Measurements from ENCODE around the gene MBNL3.

The MBNL3 gene

GRCh38 chrX:132413459-132413858 is 75.4 kb downstream of the MBNL3 start:
- no peak for DNase-seq

DNA sequence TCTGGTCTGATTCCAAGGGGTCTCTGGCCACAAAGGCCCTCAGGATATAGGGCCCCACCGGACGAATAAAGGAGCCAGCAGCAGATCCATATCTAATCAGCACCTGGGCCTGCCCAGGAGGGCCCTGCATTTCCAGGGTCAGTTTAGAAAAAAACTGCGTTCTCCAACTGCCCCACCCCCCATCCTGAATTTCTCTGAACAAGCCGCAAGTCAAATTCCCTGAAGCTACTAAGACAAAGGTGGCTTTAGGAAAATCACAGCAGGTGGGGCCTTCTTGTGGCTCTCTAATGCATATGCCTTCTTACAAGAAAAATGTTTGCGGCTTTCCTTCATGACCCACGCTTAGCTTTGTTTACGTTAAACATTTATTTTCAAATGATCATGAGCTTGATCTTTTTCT is 76.6 kb downstream of the MBNL3 start:
- DNase-seq: no peak

DNA sequence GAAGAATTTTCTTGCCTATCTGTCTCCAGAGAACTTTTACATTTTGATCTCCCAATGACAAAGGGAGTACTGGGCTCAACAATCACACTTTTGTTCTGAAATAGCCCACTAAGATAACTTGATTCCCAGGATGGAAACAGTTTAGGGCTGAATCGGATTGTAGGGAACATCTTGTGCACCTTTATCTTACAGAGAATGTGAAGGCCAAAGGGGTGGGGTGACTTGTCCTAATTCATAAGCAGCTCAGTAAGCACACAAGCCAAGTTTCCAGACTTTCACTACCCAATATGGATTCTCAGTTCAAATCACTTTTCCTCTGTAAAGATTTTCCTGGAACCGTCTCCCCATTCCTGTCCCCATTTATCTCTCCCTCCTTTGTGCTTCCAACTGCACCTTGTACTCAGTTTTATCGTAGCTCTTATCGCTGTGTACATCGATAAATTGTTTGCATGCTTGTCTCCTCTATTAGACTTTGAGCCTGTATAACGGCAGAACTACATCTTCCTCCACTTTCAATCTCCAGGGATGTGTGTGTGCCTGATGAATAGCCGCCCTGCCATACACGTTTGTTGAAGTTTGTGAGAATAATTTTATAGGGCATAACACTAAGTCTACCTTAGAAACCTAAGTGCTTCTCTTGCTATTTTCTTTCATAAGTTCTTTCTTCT is 77.4 kb downstream of the MBNL3 start:
- no peak for DNase-seq

- no peak for DNase-seq
These were observed 78.9 kb downstream of the MBNL3 start for GRCh38 chrX:132409780-132410556.

GRCh38 chrX:132407691-132408090 is 81.1 kb downstream of the MBNL3 start:
- DNase-seq: no peak

DNA sequence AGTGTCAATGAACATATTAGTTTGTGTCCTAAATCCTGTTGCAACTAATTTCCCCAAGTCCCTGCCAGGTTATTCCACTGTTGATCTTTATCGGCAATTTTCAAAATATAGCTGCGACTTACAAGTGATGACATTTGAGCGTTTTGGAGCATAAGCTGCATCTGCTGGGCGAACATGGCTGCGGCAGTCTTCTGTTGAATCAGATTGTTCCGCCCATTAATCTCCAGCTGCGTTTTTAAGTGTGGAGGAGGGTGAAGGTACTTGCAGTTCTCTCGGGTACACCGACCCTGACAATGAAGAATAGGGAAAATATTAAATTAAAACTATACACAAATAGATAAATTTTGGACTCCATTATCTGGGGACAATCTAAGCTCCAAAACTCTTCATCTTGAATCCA is 82.7 kb downstream of the MBNL3 start:
- no peak for DNase-seq

- DNase-seq: no peak
These were observed 84.6 kb downstream of the MBNL3 start for GRCh38 chrX:132404266-132404665.

GRCh38 chrX:132401935-132402334 is 86.9 kb downstream of the MBNL3 start:
- DNase-seq: no peak

GRCh38 chrX:132400706-132401105 is 88.1 kb downstream of the MBNL3 start:
- DNase-seq: no peak

GRCh38 chrX:132395645-132396044 is 93.2 kb downstream of the MBNL3 start:
- DNase-seq: no peak

GRCh38 chrX:132395026-132395425 is 93.8 kb downstream of the MBNL3 start:
- DNase-seq: no peak

DNA sequence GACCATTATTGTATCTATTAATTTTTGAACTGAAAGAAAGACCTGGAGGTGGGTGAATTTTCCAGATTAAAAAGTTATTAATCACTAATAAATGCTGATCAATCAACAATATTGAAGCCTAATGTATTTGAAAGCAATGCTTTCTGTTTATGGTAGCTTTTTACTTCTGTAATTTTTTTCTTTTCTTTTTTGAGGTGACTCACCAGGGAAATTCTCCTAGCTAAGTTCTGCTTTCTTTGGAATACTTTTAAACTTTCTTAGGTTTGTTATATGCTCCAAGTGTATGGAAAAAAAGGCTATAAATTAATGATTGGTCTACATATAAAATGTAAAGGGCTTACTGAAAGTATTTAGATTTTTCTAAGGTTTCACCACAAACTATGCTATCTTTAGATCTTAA is 94.2 kb downstream of the MBNL3 start:
- no peak for DNase-seq

GRCh38 chrX:132393992-132394391 is 94.8 kb downstream of the MBNL3 start:
- no peak for DNase-seq

DNA sequence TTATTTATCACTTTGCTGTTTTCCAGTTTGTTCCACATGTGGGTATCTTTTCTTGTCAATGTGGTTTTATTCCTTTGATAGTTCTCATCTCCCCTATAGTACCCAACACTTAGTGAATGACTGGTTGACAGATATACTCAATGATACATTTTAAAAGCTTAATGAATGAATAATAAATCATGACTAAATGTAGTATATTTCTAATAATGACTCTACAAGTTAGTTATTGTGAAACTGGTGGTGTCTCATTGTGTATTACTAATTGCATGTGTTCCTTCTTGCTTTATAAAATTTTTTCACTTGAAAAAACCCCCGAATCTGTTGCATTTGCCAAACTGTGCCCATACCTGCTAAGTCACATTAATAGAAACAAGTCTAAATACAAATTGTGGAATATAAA is 95.4 kb downstream of the MBNL3 start:
- DNase-seq: no peak

- DNase-seq: no peak
These were observed 95.8 kb downstream of the MBNL3 start for GRCh38 chrX:132393085-132393484.

DNA sequence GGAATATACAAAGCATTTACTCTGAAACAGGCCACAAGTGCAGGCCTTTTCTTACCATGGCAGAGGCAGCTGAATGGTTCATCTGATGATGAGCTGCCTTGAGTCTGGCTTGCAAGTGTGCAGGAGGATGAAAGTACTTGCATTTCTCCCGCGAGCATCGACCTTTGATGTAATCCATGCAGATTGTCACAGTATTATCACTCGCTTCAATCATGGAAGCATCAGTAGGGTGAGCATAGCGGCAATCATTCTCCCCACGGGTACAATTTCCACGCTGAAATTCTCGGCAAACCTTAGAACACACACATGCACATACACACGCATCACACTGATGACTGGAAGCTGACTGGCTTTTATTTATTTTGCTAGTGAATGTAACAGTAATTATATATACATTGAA is 98.0 kb downstream of the MBNL3 start:
- DNase-seq: no peak

- DNase-seq: no peak
These were observed 99.4 kb downstream of the MBNL3 start for GRCh38 chrX:132389480-132389879.

DNA sequence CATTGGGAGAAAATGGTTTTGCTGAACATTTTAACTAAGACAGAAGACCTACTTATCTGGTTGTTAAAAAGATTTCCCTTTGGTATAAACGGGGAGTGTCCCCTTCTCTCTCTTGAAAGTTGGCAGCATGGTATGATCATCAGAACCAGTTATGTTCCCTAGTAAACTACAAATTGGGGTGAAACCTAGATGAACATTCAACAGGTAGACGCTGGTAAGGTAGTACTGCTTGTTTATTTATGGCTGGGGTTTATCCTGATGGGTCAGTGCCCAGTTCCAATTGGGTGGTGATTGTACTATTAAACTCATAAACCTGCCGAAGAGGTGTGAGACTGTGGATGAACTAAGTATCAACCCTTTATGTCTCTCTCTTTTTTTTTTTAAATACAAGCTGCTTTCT is 100.5 kb downstream of the MBNL3 start:
- no peak for DNase-seq

DNA sequence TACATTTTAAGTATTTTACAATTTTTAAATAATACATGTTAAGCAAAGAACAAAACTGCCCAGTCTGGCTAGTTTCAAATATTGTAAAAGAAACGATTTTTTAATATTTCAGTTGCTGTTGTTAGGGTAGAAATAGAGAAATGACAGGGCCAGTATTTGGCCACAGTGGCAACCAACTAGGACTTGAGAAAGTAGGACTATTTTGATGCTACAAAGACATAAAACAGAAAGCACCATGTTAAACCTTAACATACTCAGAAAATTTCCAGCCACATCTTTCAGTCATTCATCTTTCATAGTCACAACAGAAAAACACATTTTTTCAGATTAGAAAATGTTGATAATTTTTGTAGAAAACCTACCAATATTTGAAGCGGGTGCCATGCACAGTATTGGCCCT is 104.5 kb downstream of the MBNL3 start:
- DNase-seq: no peak

GRCh38 chrX:132382068-132382467 is 106.8 kb downstream of the MBNL3 start:
- DNase-seq: no peak

DNA sequence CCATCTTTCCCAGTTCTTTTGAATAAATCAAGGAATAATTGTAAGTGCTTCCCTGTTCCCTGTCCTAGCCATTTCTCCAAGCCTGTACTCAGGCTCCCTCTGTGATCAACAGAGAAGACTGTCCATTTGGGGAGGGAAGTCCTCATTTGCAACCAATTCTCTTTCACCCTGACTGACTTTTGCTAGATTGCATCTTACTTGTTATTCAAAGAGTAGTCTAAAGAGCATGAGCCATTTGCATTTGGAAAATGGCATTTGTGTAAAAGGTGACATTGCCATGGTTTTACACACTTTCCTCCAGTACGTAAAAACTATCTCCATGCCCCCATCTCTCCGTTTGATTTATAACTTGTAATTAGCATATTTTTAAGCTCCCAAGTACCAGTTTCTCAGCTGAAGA is 110.6 kb downstream of the MBNL3 start:
- no peak for DNase-seq

- DNase-seq: no peak
These were observed 112.9 kb downstream of the MBNL3 start for GRCh38 chrX:132375941-132376340.

- DNase-seq: no peak
These were observed 115.2 kb downstream of the MBNL3 start for GRCh38 chrX:132373610-132374009.

- DNase-seq: no peak
These were observed 119.1 kb downstream of the MBNL3 start for GRCh38 chrX:132369617-132370326.

All from activated T-cell treated with anti-CD3 and anti-CD28 coated beads, Interleukin-2, amount 50 U/mL, for 48 hours (primary cell).